ENCODE results near the gene RPL14.

GRCh38 chr3:40452562-40452875 lies 4.6 kb upstream of the RPL14 start:
- TF ChIP-seq CTCF (IDR thresholded peaks at IDR 0.05 in 4 of 5, conservative IDR thresholded peaks at IDR 0.05 in 1 of 5) = no peak
- TF ChIP-seq POLR2A (IDR thresholded peaks at IDR 0.05) = no peak
